ENCODE data around the gene TTC14.

GRCh38 chr3:180575571-180575970 is 26.4 kb upstream of the TTC14 start:
- TF ChIP-seq ZBTB6 (tag by site-specific recombination; IDR thresholded peaks at IDR 0.05) (no peak), IKZF3 (tag by site-specific recombination; IDR thresholded peaks at IDR 0.05) (no peak), CTCF (tag by site-specific recombination; IDR thresholded peaks at IDR 0.05) (no peak), ZNF624 (tag by site-specific recombination; IDR thresholded peaks at IDR 0.05) (no peak), KLF16 (tag by site-specific recombination; IDR thresholded peaks at IDR 0.05) (no peak), ZBTB1 (tag by site-specific recombination; IDR thresholded peaks at IDR 0.05) (no peak)
